Myocyte (in vitro differentiated cells): ENCODE data around the gene HTR4. TPM values are rescaled to one million over a fixed set of nuclear protein-coding genes. Genes with fewer than 3 reads are reported as not detected.

Source experiments
- DNase-seq: peaks from one replicate; pipeline ENCODE4 v3.0.0-alpha.2; 2012; ENCODE audit warnings: low read depth
- total RNA-seq: library from RNA; depleted of rRNA; stranded (reverse); fragments of >200 nt; gene quantifications from 2 replicates; pipeline ENCODE4 v1.2.3, GENCODE V29; 2014

Gene HTR4
- total RNA-seq, 1 donor from 2014 or later: not detected

GRCh38 chr5:148437249-148437648, 217.1 kb downstream of the HTR4 start:
- DNase-seq: no peak

GRCh38 chr5:148436029-148436428, 218.3 kb downstream of the HTR4 start:
- DNase-seq: no peak

- no peak for DNase-seq
Measured at GRCh38 chr5:148433826-148434225, 220.5 kb downstream of the HTR4 start.

Other genes starting within 250 kb of the HTR4 start
- gene ADRB2, start 172.1 kb upstream of the HTR4 start, total RNA-seq: 5.1 and 7.8 TPM in 2 replicates